Dendritic cell treated with granulocyte-macrophage colony-stimulating factor and Interleukin-4, amounts not matched to agents 40 ng/mL and 50 ng/mL, for 4 days (primary cell): Measurements from ENCODE around the gene ADPRM.

ENCODE experiments used
- H3K27ac Mint-ChIP-seq: one replicate; pipeline ENCODE4 v1.8.0; 2022; ENCODE audit warnings: mild to moderate bottlenecking, mixed read lengths
- H3K27me3 Mint-ChIP-seq: one replicate; pipeline ENCODE4 v1.8.0; 2022; ENCODE audit warnings: mild to moderate bottlenecking, mixed read lengths
- H3K36me3 Mint-ChIP-seq: one replicate; pipeline ENCODE4 v1.8.0; 2022; ENCODE audit warnings: low read depth, mixed read lengths
- H3K4me1 Mint-ChIP-seq: one replicate; pipeline ENCODE4 v1.8.0; 2022; ENCODE audit warnings: low read depth, mixed read lengths
- H3K4me3 Mint-ChIP-seq: one replicate; pipeline ENCODE4 v1.8.0; 2022; ENCODE audit warnings: mild to moderate bottlenecking, moderate library complexity, mixed read lengths
- H3K9me3 Mint-ChIP-seq: one replicate; pipeline ENCODE4 v1.8.0; 2022; ENCODE audit warnings: mixed read lengths
- intact Hi-C: fragments of 100-400 bp; cut with micrococcal nuclease; formaldehyde crosslinking; loops from one replicate; pipeline ENCODE4 v1.15.0; 2022

The ADPRM gene, protein sequence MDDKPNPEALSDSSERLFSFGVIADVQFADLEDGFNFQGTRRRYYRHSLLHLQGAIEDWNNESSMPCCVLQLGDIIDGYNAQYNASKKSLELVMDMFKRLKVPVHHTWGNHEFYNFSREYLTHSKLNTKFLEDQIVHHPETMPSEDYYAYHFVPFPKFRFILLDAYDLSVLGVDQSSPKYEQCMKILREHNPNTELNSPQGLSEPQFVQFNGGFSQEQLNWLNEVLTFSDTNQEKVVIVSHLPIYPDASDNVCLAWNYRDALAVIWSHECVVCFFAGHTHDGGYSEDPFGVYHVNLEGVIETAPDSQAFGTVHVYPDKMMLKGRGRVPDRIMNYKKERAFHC

GRCh38 chr17:10697092-10698081 is at the start of gene ADPRM, which contains the start of gene SCO1:
TSS of gene ADPRM (plus strand) at chr17:10697594. CDS start at chr17:10704927, 7,333 bp downstream.
TSS of gene SCO1 (minus strand) at chr17:10697533. CDS start at chr17:10697507, 26 bp downstream.
- peak within 1 kb of the TSS; percentile 87 for H3K27ac Mint-ChIP-seq
- H3K9me3 Mint-ChIP-seq = no peaks in the 10 kb centered on the region
- intact Hi-C loops = loop anchor here (2.0 kb wide), 1 partner anchor 31 kb away; no protein-coding TSS in a partner anchor
- H3K36me3 Mint-ChIP-seq = peaks cover 51% of the 10 kb centered on the region
- H3K4me1 Mint-ChIP-seq = peaks cover 22% of the 10 kb centered on the region
- H3K27me3 Mint-ChIP-seq = no peaks in the 10 kb centered on the region
- H3K4me3 Mint-ChIP-seq = peak within 1 kb of the TSS; percentile 90

DNA sequence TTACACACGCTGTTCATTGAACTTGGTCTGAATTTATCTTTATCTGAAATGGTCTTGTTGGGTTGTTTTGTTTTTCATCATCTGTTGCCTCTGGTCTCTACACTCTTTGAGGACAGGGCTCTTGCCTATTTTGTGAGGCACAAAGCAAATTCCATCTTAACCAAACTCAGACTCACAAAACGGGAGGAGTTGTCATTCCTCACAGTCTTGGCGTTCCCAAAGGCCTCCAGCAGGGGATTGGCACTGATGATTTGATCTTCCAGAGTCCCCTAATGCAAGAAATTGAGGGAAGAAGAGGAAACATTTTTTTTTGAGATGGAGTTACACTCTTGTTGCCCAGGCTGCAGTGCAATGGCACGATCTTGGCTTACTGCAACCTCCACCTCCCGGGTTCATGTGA is 49.0 kb upstream of the ADPRM start:
- Mint-ChIP-seq H3K27me3 (peaks cover 3% of the 10 kb centered on the region), H3K4me1 (peaks cover 8% of the 10 kb centered on the region), H3K36me3 (no peaks in the 10 kb centered on the region), H3K9me3 (no peaks in the 10 kb centered on the region), H3K27ac (no peak overlapping the region), H3K4me3 (no peak overlapping the region)
- intact Hi-C loops = no loop called here

GRCh38 chr17:10648956-10649355 is 48.4 kb upstream of the ADPRM start:
- H3K27ac Mint-ChIP-seq = no peak overlapping the region
- H3K9me3 Mint-ChIP-seq = no peaks in the 10 kb centered on the region
- peaks cover 13% of the 10 kb centered on the region for H3K4me1 Mint-ChIP-seq
- no peaks in the 10 kb centered on the region for H3K36me3 Mint-ChIP-seq
- H3K4me3 Mint-ChIP-seq = no peak overlapping the region
- intact Hi-C loops = no loop called here
- peaks cover 6% of the 10 kb centered on the region for H3K27me3 Mint-ChIP-seq

- Mint-ChIP-seq H3K27me3 (peaks cover 8% of the 10 kb centered on the region), H3K27ac (no peak overlapping the region), H3K4me3 (no peak overlapping the region), H3K4me1 (peaks cover 17% of the 10 kb centered on the region), H3K36me3 (no peaks in the 10 kb centered on the region), H3K9me3 (no peaks in the 10 kb centered on the region)
- intact Hi-C loops = no loop called here
These were observed 47.8 kb upstream of the ADPRM start for GRCh38 chr17:10649602-10650001.

DNA sequence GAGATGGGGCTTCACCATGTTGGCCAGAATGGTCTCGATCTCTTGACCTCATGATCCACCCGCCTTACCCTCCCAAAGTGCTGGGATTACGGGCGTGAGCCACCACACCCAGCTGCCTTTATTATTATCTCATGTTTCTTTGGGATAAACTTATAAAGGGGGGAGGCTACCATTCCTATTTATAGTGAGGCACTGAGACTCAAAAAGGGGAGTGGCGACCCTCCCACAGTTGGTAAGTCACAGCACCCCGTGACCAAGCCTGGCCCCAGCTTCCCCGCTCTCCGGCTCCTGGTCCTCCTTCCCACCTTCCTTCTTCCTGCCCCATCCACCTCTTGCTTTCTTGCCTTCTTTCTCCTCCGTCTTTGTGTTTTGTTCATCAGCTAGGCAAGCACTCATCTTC is 45.5 kb upstream of the ADPRM start:
- Mint-ChIP-seq H3K27ac (no peak overlapping the region), H3K36me3 (no peaks in the 10 kb centered on the region), H3K4me1 (peaks cover 17% of the 10 kb centered on the region), H3K9me3 (no peaks in the 10 kb centered on the region), H3K4me3 (no peak overlapping the region), H3K27me3 (peaks cover 8% of the 10 kb centered on the region)
- intact Hi-C loops = no loop called here

DNA sequence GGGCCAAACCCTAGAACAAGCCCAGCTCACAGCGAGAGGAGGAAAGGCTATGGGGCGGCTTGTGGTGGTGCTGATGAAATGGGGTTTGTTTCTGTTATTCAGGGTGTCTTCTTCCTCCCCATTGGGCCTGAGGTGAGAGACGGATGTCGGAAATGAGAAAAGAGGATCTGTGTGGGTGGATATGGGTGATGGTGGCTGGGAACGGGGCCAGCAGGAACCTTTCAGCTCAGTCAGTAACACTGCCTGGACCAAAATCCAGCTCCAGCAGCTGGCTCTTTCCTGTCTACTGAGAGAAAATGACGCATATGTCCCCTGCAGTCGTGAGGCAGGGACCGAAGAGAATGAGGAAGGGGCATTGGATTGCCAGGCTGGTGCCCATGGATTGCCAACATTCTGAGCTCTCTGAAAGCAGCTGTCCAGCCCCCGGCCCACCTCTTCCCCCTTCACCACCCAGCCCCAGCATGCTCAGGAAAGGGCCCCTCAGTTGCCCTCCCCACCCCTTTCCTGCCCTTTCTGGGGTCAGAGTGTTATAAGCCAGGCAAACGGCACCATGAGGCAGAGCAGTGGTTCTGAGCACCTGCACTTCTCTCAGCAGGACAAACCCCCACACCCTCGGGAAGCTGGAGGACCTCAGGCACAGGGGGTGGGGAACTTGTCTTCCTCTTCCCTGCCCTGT is 44.3 kb upstream of the ADPRM start:
- intact Hi-C loops = no loop called here
- H3K27me3 Mint-ChIP-seq = peaks cover 8% of the 10 kb centered on the region
- no peaks in the 10 kb centered on the region for H3K9me3 Mint-ChIP-seq
- no peaks in the 10 kb centered on the region for H3K36me3 Mint-ChIP-seq
- H3K4me3 Mint-ChIP-seq = no peak overlapping the region
- peaks cover 17% of the 10 kb centered on the region for H3K4me1 Mint-ChIP-seq
- H3K27ac Mint-ChIP-seq = no peak overlapping the region

DNA sequence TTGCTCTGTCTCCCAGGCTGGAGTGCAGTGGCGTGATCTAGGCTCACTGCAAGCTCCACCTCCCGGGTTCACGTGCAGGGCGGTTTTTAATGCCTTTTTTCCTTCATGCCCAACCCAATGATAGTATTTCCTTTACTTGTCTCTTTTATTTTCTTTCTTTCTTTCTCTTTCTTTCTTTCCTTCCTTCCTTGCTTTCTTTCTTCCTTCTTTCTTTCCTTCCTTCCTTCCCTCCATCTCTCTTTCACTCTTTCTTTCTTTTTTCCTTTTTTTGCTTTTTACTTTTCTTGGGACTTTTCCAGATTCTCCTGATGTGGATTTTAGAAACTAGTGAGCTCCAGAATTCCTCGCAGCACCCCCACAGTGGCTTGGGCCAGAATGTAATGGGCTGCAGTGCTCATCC is 43.4 kb upstream of the ADPRM start:
- Mint-ChIP-seq H3K4me3 (no peak overlapping the region), H3K27ac (no peak overlapping the region), H3K27me3 (peaks cover 8% of the 10 kb centered on the region), H3K4me1 (peaks cover 17% of the 10 kb centered on the region), H3K9me3 (no peaks in the 10 kb centered on the region), H3K36me3 (peaks cover 5% of the 10 kb centered on the region)
- intact Hi-C loops = no loop called here

GRCh38 chr17:10657148-10657547 is 40.2 kb upstream of the ADPRM start, which contains the start of gene MYH3:
TSS of gene MYH3 (minus strand) at chr17:10657309. CDS start at chr17:10655064, 2,245 bp downstream.
- intact Hi-C loops = no loop called here
- peaks cover 7% of the 10 kb centered on the region for H3K27me3 Mint-ChIP-seq
- H3K9me3 Mint-ChIP-seq = no peaks in the 10 kb centered on the region
- H3K36me3 Mint-ChIP-seq = peaks cover 14% of the 10 kb centered on the region
- peaks cover 17% of the 10 kb centered on the region for H3K4me1 Mint-ChIP-seq
- H3K27ac Mint-ChIP-seq = no peak within 1 kb of the TSS
- H3K4me3 Mint-ChIP-seq = no peak within 1 kb of the TSS

GRCh38 chr17:10657879-10658278 is 39.5 kb upstream of the ADPRM start:
- H3K27me3 Mint-ChIP-seq = peaks cover 6% of the 10 kb centered on the region
- intact Hi-C loops = no loop called here
- H3K4me3 Mint-ChIP-seq = no peak overlapping the region

GRCh38 chr17:10661437-10661836 is 36.0 kb upstream of the ADPRM start:
- Mint-ChIP-seq H3K9me3 (no peaks in the 10 kb centered on the region), H3K4me1 (no peaks in the 10 kb centered on the region), H3K27me3 (no peaks in the 10 kb centered on the region)

More at GRCh38 chr17:10657879-10658278, 39.5 kb upstream of the ADPRM start:
- Mint-ChIP-seq H3K27ac (no peak overlapping the region), H3K36me3 (peaks cover 14% of the 10 kb centered on the region), H3K4me1 (peaks cover 14% of the 10 kb centered on the region), H3K9me3 (no peaks in the 10 kb centered on the region)

DNA sequence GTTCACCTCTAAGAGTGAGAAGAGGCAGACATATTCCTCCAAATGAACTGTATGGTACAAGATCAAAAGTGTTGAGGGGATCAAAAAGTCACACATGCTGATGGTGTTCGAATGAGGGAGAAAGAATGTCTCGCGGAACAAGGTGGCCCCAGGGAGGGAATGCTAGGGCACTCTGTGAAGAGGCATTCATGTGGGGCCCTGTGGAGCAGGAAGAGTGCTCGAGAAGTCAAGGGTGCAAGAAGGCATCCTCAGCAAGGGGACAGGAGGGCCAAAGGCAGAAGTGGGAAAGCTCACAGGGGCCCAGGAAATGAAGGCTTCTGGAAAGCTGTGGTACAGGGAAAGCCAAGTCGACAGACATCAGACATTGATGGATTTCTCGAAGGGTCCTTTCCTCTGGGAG is 34.2 kb upstream of the ADPRM start:
- Mint-ChIP-seq H3K9me3 (no peaks in the 10 kb centered on the region), H3K27ac (no peak overlapping the region), H3K4me3 (no peak overlapping the region), H3K27me3 (no peaks in the 10 kb centered on the region), H3K36me3 (peaks cover 14% of the 10 kb centered on the region), H3K4me1 (no peaks in the 10 kb centered on the region)
- intact Hi-C loops = no loop called here

More at GRCh38 chr17:10661437-10661836, 36.0 kb upstream of the ADPRM start:
- peaks cover 14% of the 10 kb centered on the region for H3K36me3 Mint-ChIP-seq
- H3K4me3 Mint-ChIP-seq = no peak overlapping the region
- no peak overlapping the region for H3K27ac Mint-ChIP-seq
- intact Hi-C loops = no loop called here

DNA sequence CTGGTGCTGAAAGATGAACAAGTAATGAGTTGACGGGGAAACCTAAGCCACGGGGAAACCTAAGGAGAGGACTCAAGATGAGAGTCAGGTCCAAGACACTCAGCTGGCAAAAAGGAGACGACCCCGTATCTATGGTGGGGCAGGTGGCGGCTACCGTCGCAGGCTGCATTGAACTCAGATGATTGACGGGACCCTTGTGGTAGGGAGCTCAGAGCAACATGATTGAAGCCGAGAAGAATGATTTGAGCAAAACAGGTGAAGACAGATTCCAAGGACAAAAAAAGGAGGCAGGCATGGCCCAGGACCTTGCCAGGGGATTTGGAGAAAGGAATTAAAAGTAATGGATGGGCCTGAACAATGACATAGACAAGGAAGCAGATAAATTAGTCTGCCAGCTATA is 32.8 kb upstream of the ADPRM start:
- H3K36me3 Mint-ChIP-seq = peaks cover 4% of the 10 kb centered on the region
- no peak overlapping the region for H3K27ac Mint-ChIP-seq
- no peak overlapping the region for H3K4me3 Mint-ChIP-seq
- no peaks in the 10 kb centered on the region for H3K27me3 Mint-ChIP-seq
- no peaks in the 10 kb centered on the region for H3K9me3 Mint-ChIP-seq
- intact Hi-C loops = no loop called here
- no peaks in the 10 kb centered on the region for H3K4me1 Mint-ChIP-seq

DNA sequence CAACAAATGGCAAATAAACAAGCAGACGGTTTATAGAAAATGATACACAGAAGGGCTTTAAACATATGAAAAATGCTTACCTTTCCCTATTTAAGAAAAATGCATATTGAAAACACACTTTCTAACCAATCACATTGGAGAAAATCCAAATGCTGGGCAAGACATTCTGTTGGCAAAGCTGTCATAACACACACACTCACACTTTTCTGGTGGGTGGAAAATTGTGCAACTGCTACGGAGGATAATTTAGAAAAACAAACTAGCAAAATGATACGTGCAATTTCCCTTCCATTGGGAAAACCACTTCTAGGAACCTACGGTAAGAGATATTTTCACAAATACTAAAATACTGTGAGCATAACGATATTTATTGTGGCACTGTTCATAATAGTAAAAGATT is 30.5 kb upstream of the ADPRM start:
- no peaks in the 10 kb centered on the region for H3K4me1 Mint-ChIP-seq
- H3K9me3 Mint-ChIP-seq = no peaks in the 10 kb centered on the region
- no peak overlapping the region for H3K4me3 Mint-ChIP-seq
- H3K27ac Mint-ChIP-seq = no peak overlapping the region
- intact Hi-C loops = no loop called here
- H3K27me3 Mint-ChIP-seq = no peaks in the 10 kb centered on the region
- H3K36me3 Mint-ChIP-seq = no peaks in the 10 kb centered on the region
